ENCODE results near the gene VPS35L. TPM values are rescaled to one million over a fixed set of nuclear protein-coding genes. Genes with fewer than 3 reads are reported as not detected.

VPS35L gene
- total and polyA plus RNA-seq, 2 experiments from 2014 or later, result 48.0 to 54.6 TPM

DNA sequence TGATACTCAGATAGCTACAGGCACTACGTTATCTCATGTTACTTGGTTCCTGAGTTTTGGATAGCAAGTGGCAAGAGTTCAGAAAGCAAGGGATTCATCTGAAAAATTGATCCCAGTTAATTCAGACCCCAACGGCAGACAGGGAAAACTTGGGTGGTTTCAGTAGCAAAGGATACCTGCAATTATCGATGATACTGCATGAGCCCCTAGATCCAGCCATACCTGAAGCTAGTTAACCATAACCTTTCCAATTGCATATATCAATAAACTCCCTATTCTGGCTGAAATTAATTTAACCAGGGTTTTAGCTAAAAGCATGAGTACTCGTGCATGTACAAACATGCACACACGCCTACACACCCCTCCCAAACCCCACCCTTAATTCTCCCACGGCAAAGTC is 158.2 kb downstream of the VPS35L start:
- peaks cover 84% of the 10 kb centered on the region for H3K36me3 Mint-ChIP-seq (ENCODE audit: low read depth)
- no peaks in the 10 kb centered on the region for H3K9me2 ChIP-seq (ENCODE audit: insufficient read depth)
- peaks cover 15% of the 10 kb centered on the region; the same call in 1 of the 2 replicates for H3F3A ChIP-seq (replicated peaks; ENCODE audit: low read depth)
- H4K20me1 ChIP-seq (replicated peaks; ENCODE audit: insufficient read depth), result peaks cover 58% of the 10 kb centered on the region
- H3K4me3 ChIP-seq, result no peak overlapping the region
- peaks cover 48% of the 10 kb centered on the region for H3K4me1 ChIP-seq (ENCODE audit: insufficient read depth)
- H3K4me1 Mint-ChIP-seq, result peaks cover 68% of the 10 kb centered on the region
- H3K36me3 ChIP-seq (ENCODE audit: insufficient read depth), result peaks cover 25% of the 10 kb centered on the region
- no peaks in the 10 kb centered on the region for H3K27me3 ChIP-seq (ENCODE audit: insufficient read depth)
- H3K79me2 ChIP-seq (replicated peaks; ENCODE audit: insufficient read depth), result peaks cover 92% of the 10 kb centered on the region
- TF ChIP-seq EZH2 (IDR thresholded peaks at IDR 0.05; ENCODE audit: low read depth, unreplicated experiment) (no peak), CREB1 (CRISPR knock-in tag; IDR thresholded peaks at IDR 0.05; ENCODE audit: low read depth) (no peak), ZNF114 (CRISPR knock-in tag; IDR thresholded peaks at IDR 0.05) (no peak), ZNF331 (CRISPR knock-in tag; IDR thresholded peaks at IDR 0.05; ENCODE audit: low read depth) (no peak), EZH2phosphoT487 (IDR thresholded peaks at IDR 0.05; ENCODE audit: unreplicated experiment) (no peak), STAT1 (IDR thresholded peaks at IDR 0.05; ENCODE audit: unreplicated experiment) (no peak), JUNB (IDR thresholded peaks at IDR 0.05; ENCODE audit: unreplicated experiment) (no peak)
- TF ChIP-seq, protein P1, sequence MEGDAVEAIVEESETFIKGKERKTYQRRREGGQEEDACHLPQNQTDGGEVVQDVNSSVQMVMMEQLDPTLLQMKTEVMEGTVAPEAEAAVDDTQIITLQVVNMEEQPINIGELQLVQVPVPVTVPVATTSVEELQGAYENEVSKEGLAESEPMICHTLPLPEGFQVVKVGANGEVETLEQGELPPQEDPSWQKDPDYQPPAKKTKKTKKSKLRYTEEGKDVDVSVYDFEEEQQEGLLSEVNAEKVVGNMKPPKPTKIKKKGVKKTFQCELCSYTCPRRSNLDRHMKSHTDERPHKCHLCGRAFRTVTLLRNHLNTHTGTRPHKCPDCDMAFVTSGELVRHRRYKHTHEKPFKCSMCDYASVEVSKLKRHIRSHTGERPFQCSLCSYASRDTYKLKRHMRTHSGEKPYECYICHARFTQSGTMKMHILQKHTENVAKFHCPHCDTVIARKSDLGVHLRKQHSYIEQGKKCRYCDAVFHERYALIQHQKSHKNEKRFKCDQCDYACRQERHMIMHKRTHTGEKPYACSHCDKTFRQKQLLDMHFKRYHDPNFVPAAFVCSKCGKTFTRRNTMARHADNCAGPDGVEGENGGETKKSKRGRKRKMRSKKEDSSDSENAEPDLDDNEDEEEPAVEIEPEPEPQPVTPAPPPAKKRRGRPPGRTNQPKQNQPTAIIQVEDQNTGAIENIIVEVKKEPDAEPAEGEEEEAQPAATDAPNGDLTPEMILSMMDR (conservative IDR thresholded peaks at IDR 0.05; ENCODE audit: low read depth in 2 of 2), result no peak
- TF ChIP-seq, protein P2, sequence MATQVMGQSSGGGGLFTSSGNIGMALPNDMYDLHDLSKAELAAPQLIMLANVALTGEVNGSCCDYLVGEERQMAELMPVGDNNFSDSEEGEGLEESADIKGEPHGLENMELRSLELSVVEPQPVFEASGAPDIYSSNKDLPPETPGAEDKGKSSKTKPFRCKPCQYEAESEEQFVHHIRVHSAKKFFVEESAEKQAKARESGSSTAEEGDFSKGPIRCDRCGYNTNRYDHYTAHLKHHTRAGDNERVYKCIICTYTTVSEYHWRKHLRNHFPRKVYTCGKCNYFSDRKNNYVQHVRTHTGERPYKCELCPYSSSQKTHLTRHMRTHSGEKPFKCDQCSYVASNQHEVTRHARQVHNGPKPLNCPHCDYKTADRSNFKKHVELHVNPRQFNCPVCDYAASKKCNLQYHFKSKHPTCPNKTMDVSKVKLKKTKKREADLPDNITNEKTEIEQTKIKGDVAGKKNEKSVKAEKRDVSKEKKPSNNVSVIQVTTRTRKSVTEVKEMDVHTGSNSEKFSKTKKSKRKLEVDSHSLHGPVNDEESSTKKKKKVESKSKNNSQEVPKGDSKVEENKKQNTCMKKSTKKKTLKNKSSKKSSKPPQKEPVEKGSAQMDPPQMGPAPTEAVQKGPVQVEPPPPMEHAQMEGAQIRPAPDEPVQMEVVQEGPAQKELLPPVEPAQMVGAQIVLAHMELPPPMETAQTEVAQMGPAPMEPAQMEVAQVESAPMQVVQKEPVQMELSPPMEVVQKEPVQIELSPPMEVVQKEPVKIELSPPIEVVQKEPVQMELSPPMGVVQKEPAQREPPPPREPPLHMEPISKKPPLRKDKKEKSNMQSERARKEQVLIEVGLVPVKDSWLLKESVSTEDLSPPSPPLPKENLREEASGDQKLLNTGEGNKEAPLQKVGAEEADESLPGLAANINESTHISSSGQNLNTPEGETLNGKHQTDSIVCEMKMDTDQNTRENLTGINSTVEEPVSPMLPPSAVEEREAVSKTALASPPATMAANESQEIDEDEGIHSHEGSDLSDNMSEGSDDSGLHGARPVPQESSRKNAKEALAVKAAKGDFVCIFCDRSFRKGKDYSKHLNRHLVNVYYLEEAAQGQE (IDR thresholded peaks at IDR 0.05; ENCODE audit: unreplicated experiment), result no peak
- TF ChIP-seq, protein P3, sequence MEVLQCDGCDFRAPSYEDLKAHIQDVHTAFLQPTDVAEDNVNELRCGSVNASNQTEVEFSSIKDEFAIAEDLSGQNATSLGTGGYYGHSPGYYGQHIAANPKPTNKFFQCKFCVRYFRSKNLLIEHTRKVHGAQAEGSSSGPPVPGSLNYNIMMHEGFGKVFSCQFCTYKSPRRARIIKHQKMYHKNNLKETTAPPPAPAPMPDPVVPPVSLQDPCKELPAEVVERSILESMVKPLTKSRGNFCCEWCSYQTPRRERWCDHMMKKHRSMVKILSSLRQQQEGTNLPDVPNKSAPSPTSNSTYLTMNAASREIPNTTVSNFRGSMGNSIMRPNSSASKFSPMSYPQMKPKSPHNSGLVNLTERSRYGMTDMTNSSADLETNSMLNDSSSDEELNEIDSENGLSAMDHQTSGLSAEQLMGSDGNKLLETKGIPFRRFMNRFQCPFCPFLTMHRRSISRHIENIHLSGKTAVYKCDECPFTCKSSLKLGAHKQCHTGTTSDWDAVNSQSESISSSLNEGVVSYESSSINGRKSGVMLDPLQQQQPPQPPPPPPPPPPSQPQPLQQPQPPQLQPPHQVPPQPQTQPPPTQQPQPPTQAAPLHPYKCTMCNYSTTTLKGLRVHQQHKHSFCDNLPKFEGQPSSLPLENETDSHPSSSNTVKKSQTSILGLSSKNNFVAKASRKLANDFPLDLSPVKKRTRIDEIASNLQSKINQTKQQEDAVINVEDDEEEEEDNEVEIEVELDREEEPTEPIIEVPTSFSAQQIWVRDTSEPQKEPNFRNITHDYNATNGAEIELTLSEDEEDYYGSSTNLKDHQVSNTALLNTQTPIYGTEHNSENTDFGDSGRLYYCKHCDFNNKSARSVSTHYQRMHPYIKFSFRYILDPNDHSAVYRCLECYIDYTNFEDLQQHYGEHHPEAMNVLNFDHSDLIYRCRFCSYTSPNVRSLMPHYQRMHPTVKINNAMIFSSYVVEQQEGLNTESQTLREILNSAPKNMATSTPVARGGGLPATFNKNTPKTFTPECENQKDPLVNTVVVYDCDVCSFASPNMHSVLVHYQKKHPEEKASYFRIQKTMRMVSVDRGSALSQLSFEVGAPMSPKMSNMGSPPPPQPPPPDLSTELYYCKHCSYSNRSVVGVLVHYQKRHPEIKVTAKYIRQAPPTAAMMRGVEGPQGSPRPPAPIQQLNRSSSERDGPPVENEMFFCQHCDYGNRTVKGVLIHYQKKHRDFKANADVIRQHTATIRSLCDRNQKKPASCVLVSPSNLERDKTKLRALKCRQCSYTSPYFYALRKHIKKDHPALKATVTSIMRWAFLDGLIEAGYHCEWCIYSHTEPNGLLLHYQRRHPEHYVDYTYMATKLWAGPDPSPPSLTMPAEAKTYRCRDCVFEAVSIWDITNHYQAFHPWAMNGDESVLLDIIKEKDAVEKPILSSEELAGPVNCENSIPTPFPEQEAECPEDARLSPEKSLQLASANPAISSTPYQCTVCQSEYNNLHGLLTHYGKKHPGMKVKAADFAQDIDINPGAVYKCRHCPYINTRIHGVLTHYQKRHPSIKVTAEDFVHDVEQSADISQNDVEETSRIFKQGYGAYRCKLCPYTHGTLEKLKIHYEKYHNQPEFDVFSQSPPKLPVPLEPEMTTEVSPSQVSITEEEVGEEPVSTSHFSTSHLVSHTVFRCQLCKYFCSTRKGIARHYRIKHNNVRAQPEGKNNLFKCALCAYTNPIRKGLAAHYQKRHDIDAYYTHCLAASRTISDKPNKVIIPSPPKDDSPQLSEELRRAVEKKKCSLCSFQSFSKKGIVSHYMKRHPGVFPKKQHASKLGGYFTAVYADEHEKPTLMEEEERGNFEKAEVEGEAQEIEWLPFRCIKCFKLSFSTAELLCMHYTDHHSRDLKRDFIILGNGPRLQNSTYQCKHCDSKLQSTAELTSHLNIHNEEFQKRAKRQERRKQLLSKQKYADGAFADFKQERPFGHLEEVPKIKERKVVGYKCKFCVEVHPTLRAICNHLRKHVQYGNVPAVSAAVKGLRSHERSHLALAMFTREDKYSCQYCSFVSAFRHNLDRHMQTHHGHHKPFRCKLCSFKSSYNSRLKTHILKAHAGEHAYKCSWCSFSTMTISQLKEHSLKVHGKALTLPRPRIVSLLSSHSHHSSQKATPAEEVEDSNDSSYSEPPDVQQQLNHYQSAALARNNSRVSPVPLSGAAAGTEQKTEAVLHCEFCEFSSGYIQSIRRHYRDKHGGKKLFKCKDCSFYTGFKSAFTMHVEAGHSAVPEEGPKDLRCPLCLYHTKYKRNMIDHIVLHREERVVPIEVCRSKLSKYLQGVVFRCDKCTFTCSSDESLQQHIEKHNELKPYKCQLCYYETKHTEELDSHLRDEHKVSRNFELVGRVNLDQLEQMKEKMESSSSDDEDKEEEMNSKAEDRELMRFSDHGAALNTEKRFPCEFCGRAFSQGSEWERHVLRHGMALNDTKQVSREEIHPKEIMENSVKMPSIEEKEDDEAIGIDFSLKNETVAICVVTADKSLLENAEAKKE (CRISPR knock-in tag; IDR thresholded peaks at IDR 0.05), result no peak
- H3K9me3 Mint-ChIP-seq, result no peaks in the 10 kb centered on the region
- no peak overlapping the region for H3K27ac ChIP-seq (ENCODE audit: low read depth)
- H3K27ac Mint-ChIP-seq, result no peak overlapping the region
- H2AFZ ChIP-seq, result no peak overlapping the region
- H3K4me3 Mint-ChIP-seq, result no peak overlapping the region
- H3K27me3 Mint-ChIP-seq (ENCODE audit: insufficient read depth, low read depth, poor library complexity), result peaks cover 28% of the 10 kb centered on the region
- no peak for ATAC-seq
- H3K4me2 ChIP-seq, result no peak overlapping the region
- DNase-seq (ENCODE audit: low spot score), result no peak
